HUES48 (cell line): ENCODE results near the gene PHACTR2.

Experiments used
- H3K27ac ChIP-seq: one replicate; pipeline ENCODE4 v1.7.0; 2013; ENCODE audit warnings: low read depth, low read length, inconsistent platforms
- H3K27me3 ChIP-seq: 2 replicates; pipeline ENCODE4 v1.6.1; 2013; ENCODE audit warnings: mild to moderate bottlenecking, low read length; ENCODE audit not compliant: control insufficient read depth, insufficient read depth
- H3K36me3 ChIP-seq: 2 replicates; pipeline ENCODE4 v1.6.1; 2013; ENCODE audit warnings: low read length; ENCODE audit not compliant: control insufficient read depth, insufficient read depth
- H3K4me1 ChIP-seq: 2 replicates; pipeline ENCODE4 v1.6.1; 2013; ENCODE audit warnings: mild to moderate bottlenecking, low read length; ENCODE audit not compliant: control insufficient read depth, insufficient read depth
- H3K4me3 ChIP-seq: 2 replicates; pipeline ENCODE4 v1.5.1; 2013; ENCODE audit warnings: mild to moderate bottlenecking, low read depth, low read length
- H3K9ac ChIP-seq: 2 replicates; pipeline ENCODE4 v1.6.1; 2013; ENCODE audit warnings: mild to moderate bottlenecking, low read depth, low read length, moderate library complexity
- H3K9me3 ChIP-seq: 2 replicates; pipeline ENCODE4 v1.6.1; 2013; ENCODE audit warnings: low read length; ENCODE audit not compliant: control insufficient read depth, insufficient read depth

The PHACTR2 gene

DNA sequence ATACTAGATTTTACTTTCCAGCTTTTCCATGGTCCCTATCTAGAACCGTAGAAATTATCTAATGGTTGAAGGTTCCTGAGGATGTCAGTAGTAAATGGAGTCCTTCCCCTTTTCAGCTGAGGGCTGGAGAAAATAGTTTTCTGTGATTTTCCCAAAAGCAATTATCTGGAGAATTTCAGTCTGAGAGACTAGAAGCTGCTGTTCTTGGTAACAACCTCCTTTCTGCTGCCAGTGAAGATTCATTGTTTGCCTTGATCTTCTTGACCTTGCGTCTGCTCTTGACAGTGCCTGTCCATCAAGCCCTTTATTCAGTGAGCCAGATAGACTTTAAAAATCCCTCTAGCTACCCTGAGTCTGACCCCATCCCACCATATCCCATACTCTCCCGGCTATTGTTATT lies 73.1 kb downstream of the PHACTR2 start:
- Histone ChIP-seq H3K4me1 (peaks cover 59% of the 10 kb centered on the region), H3K9ac (no peak overlapping the region), H3K27me3 (no peaks in the 10 kb centered on the region), H3K9me3 (no peaks in the 10 kb centered on the region), H3K36me3 (peaks cover 29% of the 10 kb centered on the region), H3K4me3 (no peak overlapping the region), H3K27ac (no peak overlapping the region)

DNA sequence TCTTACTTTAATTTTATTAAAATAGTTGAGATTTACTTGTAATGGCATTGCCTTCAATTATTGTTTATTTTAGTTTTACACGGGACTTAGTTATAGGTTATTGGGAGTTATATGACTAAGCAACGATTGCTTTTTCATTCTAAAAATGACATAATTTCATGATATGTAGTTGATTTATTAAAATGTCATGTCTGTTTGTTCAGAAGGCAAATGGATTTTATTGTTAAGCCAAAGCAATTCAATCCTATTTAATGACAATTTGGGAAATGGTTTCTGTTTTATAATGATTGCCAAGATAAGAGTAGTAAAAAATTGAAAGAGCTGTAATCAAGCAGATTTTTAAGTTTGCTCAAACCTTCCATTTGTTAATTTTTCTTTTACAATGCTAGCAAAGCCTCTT lies 74.7 kb downstream of the PHACTR2 start:
- Histone ChIP-seq H3K4me1 (peaks cover 45% of the 10 kb centered on the region), H3K36me3 (peaks cover 36% of the 10 kb centered on the region), H3K27ac (no peak overlapping the region), H3K27me3 (no peaks in the 10 kb centered on the region), H3K9ac (no peak overlapping the region), H3K9me3 (no peaks in the 10 kb centered on the region), H3K4me3 (no peak overlapping the region)

DNA sequence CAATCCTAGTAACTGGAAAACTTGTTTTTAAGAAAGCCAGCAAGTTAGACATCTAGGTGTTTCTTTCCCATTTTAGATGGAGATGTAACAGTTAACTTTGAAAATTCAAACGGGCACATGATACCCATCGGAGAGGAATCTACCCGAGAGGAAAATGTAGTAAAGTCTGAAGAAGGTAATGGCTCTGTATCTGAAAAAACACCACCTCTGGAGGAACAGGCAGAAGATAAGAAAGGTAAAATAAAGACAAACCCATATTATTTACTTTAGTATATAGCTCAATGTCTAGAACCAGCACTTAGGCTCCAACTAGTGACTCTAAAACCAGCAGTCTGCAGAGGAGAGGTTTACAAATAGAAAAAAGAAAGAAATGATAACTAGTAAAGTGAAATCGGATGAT lies 75.9 kb downstream of the PHACTR2 start:
- no peak overlapping the region for H3K27ac ChIP-seq
- H3K27me3 ChIP-seq, result no peaks in the 10 kb centered on the region
- H3K36me3 ChIP-seq, result peaks cover 46% of the 10 kb centered on the region
- peaks cover 34% of the 10 kb centered on the region for H3K4me1 ChIP-seq
- no peak overlapping the region for H3K9ac ChIP-seq
- H3K4me3 ChIP-seq, result no peak overlapping the region
- no peaks in the 10 kb centered on the region for H3K9me3 ChIP-seq

DNA sequence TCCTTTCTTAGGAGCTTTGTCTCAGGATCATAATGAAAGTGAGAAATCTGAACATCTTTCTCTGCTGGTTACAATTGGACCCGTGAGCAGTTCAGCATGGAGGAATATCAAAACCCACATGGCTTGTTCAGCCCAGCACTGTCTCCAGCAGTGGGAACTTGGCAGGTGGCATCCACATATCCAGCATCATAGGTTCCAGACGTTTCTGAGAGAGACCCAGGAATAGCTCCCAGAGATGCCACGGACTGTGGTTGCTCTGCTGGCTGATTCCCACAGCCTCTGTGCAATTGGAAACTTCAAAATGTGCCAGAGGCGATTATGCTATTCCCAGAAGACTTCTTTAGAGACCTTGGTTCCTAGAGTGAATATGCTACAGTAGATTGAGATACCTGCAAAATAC lies 76.4 kb downstream of the PHACTR2 start:
- H3K4me3 ChIP-seq, result no peak overlapping the region
- peaks cover 29% of the 10 kb centered on the region for H3K4me1 ChIP-seq
- H3K36me3 ChIP-seq, result peaks cover 48% of the 10 kb centered on the region
- H3K27me3 ChIP-seq, result no peaks in the 10 kb centered on the region
- H3K9me3 ChIP-seq, result no peaks in the 10 kb centered on the region
- no peak overlapping the region for H3K9ac ChIP-seq
- no peak overlapping the region for H3K27ac ChIP-seq

DNA sequence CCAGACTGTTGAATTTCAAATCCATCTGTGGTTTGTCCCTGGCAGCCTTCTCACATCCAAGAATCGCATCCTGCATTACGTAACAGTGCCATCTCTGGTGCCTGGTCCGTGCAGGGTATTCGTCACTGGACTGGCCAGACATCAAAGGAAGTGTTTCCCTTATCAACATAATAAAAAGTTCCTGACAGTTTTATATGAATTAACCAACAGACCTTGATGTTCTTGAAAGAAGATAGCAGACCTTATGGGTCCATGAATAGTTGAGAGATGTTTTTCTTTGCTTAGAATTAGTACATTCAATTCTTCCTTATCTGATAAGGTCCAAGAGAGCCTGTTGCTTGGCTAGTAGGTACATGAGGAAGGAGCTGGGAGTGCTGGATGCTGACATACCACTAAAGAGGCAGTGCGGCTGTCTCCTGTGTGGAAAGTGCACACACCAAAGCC lies 77.6 kb downstream of the PHACTR2 start:
- H3K4me3 ChIP-seq, result no peak overlapping the region
- H3K36me3 ChIP-seq, result peaks cover 55% of the 10 kb centered on the region
- no peak overlapping the region for H3K9ac ChIP-seq
- no peaks in the 10 kb centered on the region for H3K9me3 ChIP-seq
- no peaks in the 10 kb centered on the region for H3K27me3 ChIP-seq
- no peak overlapping the region for H3K27ac ChIP-seq
- H3K4me1 ChIP-seq, result peaks cover 17% of the 10 kb centered on the region

DNA sequence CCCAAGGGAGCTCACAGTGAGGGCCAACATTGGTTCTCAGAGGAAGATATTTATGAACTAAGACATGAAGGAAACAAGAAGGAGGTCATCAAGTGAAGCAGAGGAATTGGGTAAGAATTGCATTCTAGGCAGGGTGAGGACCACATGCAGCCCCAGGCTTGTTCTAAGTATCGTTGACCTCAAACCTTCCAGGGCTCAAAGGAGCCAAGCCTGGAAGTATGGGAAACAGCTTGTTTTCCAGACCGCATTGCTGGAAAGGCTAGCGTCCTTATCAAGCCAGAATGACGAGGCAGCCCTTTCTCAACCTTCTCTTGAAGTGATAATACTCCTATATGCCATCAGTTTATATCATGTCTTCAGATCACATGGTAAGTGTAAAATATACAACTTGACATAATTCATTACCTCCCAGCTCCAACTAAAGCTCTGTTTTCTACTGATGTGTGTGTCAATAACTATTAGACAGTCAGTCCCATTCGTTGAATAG lies 79.6 kb downstream of the PHACTR2 start:
- Histone ChIP-seq H3K36me3 (peaks cover 71% of the 10 kb centered on the region), H3K4me3 (no peak overlapping the region), H3K9me3 (no peaks in the 10 kb centered on the region), H3K4me1 (peaks cover 5% of the 10 kb centered on the region), H3K27me3 (no peaks in the 10 kb centered on the region), H3K27ac (no peak overlapping the region), H3K9ac (no peak overlapping the region)

DNA sequence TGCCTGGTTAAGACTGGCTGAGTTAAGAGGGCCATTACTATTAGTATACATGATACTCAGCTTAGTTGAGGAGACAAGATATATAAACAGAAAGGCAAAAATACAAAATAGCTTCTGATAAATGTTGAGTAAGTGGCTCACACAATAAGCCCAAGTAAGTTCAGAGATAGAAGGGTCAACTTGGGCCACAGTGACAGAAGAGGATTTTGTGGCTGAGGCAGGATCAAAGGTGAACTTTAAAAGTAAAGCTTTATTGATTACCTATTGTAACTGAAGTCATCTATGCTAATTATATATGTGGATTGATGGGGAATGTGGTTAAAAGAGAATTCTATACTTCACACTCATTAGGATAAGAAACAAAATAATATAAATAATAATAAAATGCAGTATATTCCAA lies 80.8 kb downstream of the PHACTR2 start:
- no peak overlapping the region for H3K4me3 ChIP-seq

DNA sequence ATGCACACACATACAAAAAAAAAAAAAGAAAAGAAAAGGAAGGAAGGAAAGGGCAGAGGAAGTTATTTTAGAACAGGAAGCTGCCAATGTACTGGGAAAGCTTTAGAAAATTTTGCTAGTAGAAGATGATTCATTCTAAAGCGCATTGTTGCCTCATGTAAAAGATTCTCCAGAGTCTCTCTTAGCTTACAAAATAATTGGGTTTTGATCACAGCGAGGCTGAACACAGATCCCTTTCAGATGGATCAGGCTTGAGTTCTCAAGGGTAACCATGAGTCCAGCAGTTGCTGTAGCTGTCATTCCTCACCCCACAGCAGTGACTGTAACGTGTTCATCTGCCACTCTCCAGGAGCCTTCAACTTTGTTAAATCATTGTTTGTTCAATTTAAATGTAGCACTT lies 81.9 kb downstream of the PHACTR2 start:
- H3K9me3 ChIP-seq, result no peaks in the 10 kb centered on the region
- no peak overlapping the region for H3K4me3 ChIP-seq
- no peak overlapping the region for H3K9ac ChIP-seq
- no peaks in the 10 kb centered on the region for H3K4me1 ChIP-seq
- H3K27me3 ChIP-seq, result no peaks in the 10 kb centered on the region
- no peak overlapping the region for H3K27ac ChIP-seq
- peaks cover 64% of the 10 kb centered on the region for H3K36me3 ChIP-seq

More for the DNA sequence above, 80.8 kb downstream of the PHACTR2 start:
- Histone ChIP-seq H3K9ac (no peak overlapping the region), H3K27ac (no peak overlapping the region), H3K27me3 (no peaks in the 10 kb centered on the region), H3K9me3 (no peaks in the 10 kb centered on the region), H3K36me3 (peaks cover 66% of the 10 kb centered on the region), H3K4me1 (no peaks in the 10 kb centered on the region)

DNA sequence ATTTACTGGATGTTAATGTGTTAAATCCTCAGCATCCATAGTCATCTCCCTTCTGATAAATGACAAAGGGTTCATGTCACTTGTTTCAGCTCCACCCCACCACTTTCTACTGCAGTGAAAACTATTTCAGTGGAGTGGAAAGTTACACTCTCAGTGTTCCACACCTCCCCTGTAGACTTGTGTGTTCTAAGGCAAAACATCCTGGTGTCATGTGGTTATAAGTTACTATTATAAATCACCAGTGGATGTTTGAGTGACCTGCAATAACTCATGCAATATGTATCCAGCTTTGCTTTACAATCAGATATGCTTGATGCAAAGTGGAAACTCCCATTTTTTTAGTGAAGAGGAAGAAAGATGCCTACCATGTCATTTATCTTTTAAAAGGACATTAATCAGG lies 83.3 kb downstream of the PHACTR2 start:
- H3K36me3 ChIP-seq, result peaks cover 64% of the 10 kb centered on the region
- H3K9ac ChIP-seq, result no peak overlapping the region
- H3K4me1 ChIP-seq, result no peaks in the 10 kb centered on the region

DNA sequence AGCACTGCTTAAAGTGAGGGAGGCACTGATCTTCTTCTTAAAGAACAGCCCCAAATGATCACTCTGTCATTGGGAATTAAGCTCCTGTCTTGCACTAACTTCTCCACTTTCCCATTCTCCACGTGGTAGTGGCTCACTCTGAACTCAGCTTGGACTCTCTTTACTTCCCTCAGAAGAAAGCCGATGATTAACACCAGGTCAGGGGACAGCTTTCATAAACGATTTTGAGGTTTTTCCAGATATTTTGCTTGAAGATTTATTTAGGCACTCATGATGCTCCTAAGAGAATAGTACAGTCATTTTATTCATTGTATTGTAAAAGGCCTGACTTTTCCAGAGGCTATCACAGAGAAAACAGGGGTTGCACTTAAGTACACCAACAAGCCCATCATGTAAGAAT lies 84.4 kb downstream of the PHACTR2 start:
- Histone ChIP-seq H3K4me1 (no peaks in the 10 kb centered on the region), H3K36me3 (peaks cover 73% of the 10 kb centered on the region), H3K9me3 (no peaks in the 10 kb centered on the region), H3K27ac (no peak overlapping the region), H3K27me3 (no peaks in the 10 kb centered on the region), H3K4me3 (no peak overlapping the region), H3K9ac (no peak overlapping the region)

More for the DNA sequence above, 83.3 kb downstream of the PHACTR2 start:
- H3K27ac ChIP-seq, result no peak overlapping the region
- no peaks in the 10 kb centered on the region for H3K27me3 ChIP-seq
- H3K9me3 ChIP-seq, result no peaks in the 10 kb centered on the region
- no peak overlapping the region for H3K4me3 ChIP-seq

DNA sequence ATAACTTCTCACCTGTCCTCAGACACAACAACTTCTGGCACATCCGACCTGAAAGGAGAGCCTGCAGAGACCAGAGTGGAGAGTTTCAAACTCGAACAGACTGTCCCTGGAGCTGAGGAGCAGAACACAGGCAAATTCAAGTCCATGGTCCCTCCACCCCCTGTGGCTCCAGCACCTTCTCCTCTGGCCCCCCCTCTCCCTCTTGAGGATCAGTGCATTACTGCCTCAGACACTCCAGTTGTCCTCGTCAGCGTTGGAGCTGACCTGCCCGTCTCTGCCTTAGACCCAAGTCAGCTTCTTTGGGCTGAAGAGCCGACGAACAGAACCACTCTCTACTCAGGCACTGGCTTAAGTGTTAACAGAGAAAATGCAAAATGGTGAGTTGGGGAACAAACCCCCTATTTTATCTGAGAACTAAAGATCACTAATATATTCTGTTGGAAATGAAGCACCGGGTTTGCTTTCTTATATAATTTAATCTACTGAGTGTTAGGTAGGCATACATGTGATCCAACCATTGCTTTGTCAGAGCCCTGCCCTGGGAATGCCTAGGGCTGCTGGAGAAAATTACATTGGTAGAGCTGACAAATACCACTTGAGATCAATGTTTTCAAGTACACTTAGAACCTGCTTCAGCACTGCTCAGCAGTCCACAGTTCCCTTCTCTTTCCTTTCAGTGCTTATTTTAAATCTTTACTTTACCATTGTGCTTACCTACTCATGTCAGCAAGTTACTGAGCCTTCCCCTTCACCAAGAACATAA lies 87.8 kb downstream of the PHACTR2 start:
- Histone ChIP-seq H3K9ac (no peak overlapping the region), H3K27ac (no peak overlapping the region), H3K4me1 (no peaks in the 10 kb centered on the region), H3K36me3 (peaks cover 78% of the 10 kb centered on the region), H3K9me3 (no peaks in the 10 kb centered on the region), H3K4me3 (no peak overlapping the region), H3K27me3 (no peaks in the 10 kb centered on the region)
